SKM-1 (cell line): ENCODE data around the gene PDCD4.

Experiments used
- DNase-seq: peaks from one replicate; lab custom pipeline; 2025; ENCODE audit not compliant: unreplicated experiment; lab: John Stamatoyannopoulos, UW

PDCD4 gene

DNA sequence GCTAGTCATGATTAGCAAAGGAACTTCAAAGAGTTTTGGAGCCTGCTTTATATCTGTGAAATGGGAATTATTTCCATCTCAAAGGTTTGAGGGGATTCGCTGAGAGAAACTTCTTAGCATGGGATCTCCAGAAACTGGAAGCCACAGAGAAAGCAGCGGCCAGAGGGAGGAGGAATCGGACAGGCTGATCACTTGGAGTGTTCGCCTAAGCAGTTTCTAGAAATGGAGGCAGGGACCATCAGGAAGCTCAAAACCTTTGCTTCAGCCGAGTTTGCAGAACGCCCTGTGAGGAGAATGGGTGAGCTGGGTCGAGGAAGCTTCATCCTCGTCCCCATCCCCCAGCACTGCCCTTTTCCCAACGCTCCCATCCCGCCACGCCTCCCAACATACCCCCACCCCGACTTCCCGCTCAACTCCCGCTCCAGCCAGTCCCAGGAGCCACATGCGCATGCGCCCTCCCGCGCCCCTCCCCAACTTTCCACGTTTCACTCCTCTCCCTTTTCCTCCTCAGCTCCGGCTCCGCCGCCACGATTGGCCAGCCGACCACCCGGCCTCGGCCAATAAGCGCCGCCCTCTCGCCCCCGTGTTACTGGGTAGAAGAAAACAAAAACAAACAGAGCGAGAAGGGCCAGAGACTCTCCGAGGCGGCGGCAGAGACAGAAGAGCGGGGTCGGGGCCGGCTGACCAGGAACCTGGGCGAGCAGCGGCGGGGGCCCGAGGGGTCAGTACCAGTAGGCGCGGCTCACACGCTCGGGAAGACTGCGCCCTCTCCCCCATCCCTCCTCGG, at the start of gene PDCD4:
TSS of gene PDCD4 (plus strand) at position 631 of the 787 bp plus-strand sequence. CDS start 4,100 bp downstream, outside the sequence.
- DNase-seq, result peak; percentile 90

DNA sequence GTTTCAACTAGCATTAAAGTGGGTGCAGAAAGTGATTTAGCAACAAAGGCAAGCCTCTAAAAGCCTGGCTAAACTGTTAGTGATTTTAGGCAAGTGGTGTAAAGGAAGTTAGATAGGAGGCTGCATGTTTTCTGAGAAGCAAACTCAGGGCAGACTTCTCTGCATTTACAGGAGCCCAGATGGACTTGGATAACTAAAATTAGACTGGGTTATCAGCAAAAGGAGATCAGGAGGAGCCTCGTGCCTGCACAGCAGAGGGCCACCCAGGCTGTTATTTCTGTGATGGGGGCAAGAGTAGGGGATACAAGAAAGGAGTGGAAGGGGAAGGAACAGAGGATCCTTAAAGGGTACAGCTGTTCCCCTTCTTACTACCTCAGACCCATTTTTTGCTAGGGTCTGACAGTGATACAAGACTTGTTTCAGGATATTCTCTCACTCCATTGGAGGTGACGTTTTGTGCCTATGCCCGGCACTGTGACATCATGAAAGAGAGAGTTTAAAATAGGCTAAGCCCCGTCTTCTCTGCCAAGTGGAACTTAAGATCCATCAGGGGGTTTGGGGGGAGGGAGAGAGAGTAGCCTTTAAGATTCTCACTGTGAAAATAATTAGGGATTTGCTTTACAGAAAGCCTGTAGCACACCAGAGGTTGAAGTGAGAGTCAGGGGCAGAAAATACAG, 49.6 kb upstream of the PDCD4 start:
- no peak for DNase-seq

DNA sequence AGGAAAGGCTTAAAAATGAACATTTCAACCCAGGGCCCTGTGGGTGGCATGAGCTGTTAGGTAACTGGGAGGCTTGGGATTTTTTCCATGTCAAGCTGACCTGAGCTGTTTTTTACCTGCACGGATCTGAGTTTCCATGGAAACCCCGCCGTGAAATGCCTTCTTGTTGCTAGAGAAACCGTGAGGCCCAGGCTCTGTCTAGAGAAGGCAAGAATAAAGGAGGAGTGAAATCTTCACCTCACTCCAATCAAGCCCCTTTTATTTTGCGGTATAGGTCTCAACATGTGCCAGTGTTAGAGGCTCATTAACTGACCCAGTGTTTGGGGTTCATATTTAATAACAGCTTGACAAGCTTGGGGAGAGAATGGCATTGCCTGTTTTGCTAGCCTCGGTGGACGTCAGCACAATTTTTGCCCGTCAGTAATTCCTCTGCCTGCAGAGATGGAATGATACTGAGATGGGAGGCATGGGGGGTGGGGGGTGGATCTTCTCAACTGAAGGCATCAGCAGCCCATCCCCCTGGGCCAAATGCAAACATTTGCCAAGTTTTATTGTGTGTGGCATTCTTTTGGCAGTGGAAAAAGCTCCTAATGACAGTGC, 48.9 kb upstream of the PDCD4 start:
- no peak for DNase-seq

DNA sequence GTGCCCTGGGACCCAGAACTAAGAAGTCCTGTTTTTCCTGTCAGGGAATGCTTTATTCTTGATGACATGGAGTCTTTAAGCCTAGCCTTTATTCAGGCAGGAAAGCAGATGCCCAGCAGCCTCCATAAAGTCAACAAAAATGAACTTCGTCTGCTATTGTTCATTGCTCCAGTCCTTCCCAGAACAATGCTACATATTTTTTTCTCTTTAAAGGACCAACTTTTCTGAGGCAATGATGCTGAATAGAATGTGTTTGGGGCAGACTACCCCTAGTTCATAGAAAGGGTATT, 47.6 kb upstream of the PDCD4 start:
- no peak for DNase-seq

DNA sequence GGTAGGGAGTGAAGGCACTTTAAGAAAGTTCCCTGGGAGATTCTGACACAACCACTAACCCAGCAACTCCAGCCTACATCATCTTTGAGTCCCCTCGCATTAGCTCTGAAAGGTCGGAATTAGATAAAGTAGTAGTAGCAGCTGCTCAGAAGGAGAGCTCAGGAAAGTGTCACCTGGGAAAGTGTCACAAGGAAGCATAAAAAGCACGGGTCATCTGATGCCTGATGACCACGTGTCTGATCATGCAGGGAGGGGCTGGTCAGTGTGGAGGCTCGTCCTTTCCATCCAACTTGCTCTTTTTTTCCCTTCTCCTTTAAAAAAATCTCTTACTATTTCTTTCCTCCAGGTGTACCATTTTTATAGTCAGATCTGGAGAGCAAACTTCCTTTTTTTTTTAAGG, 47.1 kb upstream of the PDCD4 start:
- no peak for DNase-seq

DNA sequence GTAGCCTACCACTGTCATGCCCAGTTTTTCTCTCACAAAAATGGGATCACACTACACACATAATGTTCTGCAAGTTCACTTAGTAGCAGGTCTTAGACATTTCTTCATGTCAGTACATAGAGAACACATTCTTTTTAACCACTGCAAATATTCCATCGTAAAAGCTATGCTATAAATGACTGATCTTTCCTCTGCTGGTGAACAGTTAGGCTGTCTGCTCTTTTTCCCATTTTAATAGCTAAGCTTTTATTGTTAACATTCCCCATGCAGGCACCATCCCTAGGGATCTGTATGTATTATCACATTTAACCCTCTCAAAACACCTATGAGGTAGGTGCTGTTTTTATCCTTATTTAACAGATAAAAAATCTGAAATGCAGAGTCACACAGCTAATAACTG, 46.2 kb upstream of the PDCD4 start:
- DNase-seq, result no peak

DNA sequence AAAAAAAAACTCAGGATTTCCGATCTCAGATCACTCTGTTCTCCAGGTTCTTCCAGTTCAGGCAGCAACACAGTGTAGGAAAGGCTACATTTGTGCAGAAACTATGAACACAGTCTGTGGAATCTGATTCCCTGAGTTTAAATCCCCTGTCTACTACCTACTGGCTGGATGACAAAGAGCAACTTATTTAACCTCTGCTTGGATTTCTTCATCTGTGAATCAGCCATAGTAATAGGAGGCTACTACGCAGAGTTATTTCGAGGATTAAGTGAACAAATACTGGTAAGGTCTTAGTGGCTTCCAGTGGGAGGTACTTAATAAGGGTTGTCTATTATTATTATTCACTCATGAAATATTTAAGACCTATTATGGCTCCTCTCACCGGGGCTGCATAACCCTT, 44.3 kb upstream of the PDCD4 start:
- DNase-seq, result no peak

DNA sequence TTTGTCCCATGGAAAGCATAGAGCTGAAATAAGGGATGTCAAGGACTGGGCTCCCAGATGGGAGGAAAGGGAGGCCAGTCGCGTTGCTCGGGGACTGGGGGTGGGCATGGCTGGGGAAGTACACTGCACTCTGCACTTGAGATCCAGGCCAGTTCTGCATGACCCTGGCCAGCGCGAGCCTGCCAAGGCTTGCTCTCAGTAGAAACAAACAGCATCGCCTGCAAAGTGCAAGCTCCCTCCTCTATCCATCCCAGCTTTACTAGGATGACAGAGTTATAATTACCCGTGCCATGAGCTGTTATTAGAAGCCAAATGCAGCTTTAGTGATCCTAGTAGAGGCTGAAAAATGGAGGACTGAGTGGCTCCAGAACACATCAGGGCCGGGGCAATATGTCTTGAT, 43.9 kb upstream of the PDCD4 start:
- DNase-seq, result no peak

DNA sequence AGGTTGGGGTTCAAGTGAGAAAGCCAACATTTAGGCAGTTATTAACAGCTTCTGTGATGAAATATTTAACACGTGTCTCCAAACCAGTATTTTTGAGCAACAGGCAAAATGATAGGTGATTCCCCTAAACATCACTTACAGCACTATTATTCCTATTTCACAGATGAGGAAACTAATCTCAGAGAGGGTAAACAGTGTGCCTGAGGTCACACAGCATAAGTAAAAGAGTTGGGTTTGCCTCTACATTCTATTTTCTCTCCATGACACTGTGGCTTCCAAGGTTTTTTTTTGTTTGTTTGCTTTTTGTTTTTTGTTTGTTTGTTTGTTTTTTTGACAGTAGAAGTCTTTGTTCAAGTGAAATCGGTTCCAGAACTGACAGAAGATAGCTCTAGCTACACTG, 43.2 kb upstream of the PDCD4 start:
- no peak for DNase-seq

DNA sequence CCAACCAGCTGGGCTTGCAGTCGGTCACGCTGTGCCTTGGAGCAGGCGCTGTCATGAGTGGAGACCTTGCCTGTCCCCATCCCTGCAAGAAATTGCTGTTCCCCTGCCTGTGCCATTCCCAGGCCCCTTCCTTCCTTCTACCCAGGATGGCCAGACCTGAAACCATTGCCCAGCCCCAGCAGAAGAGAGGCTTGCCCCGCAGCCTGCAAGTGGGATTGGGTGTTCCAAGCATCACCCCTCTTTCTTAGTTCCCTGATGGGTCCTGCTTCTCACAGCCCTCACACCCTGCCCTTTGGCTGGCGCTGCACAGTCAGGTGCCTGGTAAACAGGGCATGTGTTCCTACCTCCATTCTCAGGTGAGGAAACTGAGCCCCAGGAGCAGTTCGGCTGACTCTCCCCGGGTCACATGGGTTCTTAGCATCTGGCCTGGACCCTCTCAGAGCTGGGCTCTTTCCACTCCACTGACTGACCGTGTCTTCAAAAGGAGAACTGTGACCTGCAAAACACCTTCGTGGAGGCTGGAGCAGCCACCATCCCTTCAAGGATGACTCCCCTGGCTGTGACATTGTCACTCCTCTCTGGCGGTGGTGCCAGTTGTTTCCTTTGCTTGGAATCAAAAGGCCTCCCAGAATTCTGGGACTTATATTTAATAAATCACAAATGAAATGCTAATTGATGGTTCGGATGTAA, 41.9 kb upstream of the PDCD4 start:
- DNase-seq, result no peak

DNA sequence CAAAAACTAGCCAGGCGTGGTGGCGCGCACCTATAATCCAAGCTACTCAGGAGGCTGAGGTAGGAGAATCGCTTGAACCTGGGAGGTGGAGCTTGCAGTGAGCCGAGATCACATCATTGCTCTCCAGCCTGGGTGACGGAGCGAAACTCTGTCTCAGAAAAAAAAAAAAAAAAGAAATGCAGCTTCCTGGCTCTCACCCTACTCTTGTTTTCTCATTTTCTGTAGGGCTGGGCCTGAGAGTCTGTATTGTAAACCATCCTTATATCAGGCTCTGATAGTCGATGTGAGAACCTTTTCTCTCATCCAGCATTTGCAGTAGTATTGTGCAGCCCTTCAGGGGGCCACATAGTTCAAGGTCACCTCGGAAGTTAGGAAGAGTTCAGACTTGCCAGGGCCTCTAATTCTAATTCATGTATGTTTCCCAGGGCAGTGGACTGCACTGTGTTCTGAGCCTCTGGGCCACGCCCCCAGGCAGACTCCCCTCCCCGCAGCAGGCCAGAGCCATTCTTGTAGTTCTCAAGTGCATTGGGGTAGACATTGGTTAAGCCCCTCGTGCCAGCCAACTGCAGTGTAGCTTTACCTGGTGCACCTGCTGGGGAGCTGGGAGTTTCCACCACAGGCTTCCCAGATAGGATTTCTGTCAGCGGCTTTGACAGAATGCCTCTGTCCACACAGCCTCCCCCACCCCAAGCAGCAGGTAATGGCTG, 38.3 kb upstream of the PDCD4 start:
- DNase-seq, result no peak

DNA sequence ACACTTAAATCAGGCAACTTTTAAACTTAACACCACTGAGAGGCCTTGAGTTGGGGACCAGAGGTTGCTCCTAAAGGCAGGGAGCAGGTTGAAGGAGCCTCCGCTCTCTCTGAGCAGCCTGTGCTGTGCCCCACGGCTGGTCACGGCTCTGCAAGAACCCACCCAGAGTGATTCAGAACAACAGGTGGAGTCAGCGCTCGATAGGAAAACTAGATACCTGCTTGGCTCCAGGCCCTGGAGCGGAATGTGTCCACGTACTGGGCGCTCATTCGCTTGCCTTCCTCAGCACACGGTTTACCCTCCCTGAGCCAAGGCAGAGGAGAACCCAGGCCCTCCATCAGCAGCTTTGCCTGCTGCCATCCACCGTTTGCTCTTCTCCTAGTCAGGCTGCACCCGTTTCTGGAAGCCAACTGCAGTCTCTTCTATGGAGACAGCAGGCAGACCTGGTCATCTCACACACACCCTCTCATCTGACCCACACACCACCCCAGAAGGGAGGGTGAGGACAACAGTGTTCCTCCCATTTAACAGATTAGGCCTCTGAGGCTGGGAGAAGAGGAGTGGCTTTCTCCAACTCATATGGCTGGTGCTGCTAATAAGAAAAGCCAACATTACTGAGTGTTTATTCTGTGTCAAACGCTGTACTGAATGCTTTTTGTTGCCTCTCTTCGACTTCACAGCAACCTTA, 37.6 kb upstream of the PDCD4 start:
- DNase-seq, result no peak

DNA sequence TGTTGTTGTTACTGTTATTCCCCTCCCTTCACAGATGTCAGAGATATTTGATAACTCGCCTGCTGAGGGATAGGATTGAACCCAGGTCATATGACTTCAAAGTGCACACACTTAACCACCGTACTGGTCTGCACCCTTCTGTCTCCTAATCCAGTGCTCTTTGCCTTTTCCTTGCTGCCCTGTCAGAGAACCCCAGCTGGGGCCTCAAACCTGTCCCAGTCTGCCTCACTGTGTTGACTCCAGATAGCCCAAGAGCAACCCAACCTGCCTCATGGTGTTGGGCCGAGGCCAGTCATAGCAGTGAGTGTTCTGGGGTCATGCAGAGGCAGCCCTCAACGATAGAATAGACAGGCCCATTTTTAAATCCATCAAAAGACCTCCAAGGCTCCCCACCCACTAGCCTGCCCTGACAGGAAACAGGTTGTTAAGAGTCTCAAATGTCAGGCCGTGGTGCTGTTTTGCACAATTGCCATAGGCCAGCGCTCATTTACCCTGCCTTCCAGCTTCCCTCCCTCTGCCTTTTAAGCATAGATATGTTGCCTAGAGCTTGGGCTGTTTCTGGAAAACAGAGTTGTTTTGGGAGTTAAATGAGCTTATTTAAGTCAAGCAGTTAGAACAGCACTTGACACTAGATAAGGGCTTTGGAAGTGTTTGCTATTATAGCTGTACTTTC, 37.0 kb upstream of the PDCD4 start:
- no peak for DNase-seq

DNA sequence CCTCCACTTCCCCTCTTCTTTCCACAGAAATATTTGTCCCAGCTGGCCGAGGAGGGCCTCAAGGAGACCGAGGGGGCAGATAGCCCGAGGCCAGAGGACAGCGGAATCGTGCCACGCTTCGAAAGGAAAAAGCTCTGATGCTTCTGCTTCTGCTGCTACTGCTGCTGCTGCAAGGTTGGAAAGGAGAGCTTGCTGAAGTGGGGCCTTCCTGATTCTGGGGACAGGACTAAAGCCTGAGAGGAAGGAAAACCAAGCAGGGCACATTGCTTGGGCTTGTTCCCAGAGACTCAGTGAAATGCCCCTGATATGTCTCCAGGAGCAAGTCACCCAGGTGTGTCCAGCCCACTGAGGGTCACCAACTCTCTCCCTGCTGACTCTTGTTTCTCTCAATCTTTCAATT, 35.9 kb upstream of the PDCD4 start:
- no peak for DNase-seq

DNA sequence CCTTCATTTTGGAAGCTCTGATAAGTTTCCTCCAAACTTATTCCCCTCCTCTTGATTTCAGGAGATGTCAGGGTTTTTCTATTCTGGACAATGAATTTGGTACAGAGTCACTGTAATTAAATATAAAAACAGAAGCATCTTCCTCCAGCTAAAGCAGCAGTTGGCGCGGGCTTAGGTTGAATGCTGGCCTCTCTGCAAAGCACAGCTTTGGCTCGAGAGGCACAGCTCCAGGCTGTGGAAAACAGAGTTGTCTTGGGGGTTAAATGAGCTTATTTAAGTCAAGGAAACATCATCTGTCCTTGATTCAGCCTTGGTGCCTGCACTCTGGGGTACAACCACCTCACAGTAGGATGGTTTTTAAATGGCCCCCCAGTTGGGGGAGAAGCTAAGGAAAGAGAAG, 35.0 kb upstream of the PDCD4 start:
- DNase-seq, result no peak

DNA sequence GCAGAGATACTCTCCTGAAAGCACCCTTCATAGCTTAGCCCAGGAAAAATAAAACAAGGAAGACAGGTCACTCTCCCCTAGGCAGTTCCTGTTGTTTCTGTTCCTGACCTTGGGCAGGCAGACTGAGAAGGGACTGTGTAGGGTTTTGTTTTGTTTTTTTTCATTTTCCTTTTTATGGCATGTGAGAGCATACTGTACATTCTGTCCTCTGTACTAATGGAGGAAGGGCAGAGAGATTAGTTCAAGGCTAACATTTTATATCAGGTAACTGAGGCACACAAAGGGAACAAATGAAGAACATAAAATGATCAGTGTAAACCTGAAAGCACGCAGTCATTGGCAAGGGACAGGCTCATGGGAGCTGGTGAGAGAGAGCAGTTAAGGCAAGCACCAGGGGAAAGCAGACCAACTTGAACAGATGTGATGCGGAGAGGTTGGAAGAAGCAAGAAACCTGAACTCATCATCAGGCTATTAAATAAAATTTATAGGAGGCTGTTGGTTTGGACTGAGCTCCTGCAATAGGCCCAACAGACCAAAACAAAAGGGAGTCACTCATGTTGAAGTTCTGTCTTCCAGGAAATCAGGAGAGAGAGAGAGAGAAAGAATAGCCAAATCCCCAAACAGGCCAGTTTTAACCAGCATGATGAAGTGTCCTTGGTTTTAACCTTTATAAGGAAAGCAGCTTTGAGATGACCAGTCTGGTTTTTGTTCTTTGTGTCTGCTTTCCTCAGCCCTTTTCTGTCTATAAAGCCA, 34.1 kb upstream of the PDCD4 start:
- DNase-seq, result no peak

DNA sequence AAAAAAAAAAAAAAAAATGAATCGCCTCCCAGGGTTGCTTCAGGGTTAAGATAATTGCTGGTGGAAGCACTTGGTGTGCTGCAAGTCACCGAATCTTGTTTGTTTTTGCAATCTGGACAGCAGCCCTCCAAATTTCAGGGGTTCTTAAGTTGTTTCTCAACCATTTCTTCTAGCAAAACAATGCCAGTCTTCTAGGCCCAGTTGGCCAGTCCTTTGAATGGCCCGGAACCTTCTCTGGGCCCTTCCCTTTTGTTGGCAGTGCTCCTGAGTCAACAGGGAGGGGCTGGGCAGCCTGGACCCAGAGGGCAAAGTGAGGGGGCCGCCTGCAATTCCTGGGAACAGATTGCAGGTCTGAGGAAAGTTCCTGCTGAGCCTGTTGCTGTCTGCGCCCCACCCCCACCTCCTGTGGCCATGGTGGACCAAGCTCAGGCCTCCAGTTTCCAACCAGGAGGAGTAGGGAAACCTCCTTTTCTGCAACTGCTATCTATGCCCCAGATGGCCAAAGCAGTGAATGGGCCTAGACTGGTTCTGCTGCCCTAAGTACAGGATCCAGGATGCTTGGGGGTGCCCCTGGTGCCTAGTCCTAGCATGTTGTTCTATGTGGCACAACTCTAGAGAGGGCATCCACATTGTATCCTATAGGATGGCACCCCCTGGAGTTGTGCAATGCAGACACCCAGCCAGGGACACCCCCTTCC, 31.4 kb upstream of the PDCD4 start:
- no peak for DNase-seq

DNA sequence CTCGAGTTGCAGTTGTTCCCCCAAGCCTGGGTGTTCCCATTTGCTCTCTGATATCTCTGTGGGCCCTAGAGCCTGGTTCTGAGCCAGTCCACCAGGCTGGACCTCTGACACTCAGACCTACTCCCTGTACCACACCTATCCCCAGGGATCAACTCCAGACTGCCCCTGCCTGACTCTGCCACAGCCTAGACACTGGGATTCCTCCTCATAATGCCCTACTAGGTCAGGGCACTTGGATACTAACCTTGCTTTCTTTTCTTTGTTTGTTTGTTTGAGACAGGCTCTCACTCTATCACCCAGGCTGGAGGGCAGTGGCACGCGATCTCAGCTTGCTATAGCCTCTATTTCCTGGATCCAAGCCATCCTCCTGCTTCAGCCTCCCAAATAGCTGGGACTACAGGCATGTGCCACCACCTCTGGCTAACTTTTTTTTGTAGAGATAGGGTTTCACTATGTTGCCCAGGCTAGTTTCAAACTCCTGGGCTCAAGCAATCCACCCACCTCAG, 30.8 kb upstream of the PDCD4 start:
- no peak for DNase-seq
